GM19372 (cell line): ENCODE results near the gene CHORDC1.
A peak's percentile ranks its signal among the peaks of the same experiment; 100 is the strongest.
"Not testable (repeated sequence)": the region's sequence is repeated elsewhere in the genome, so short reads cannot be mapped to it uniquely, and the experiment has no call there.

ENCODE experiments used
- ATAC-seq: cut with Tn5 transposase; IDR thresholded peaks from one replicate; pipeline ENCODE4 v1.9.1; 2021; ENCODE audit warnings: mild to moderate bottlenecking, low read depth, moderate library complexity; ENCODE audit not compliant: unreplicated experiment

The CHORDC1 gene

DNA sequence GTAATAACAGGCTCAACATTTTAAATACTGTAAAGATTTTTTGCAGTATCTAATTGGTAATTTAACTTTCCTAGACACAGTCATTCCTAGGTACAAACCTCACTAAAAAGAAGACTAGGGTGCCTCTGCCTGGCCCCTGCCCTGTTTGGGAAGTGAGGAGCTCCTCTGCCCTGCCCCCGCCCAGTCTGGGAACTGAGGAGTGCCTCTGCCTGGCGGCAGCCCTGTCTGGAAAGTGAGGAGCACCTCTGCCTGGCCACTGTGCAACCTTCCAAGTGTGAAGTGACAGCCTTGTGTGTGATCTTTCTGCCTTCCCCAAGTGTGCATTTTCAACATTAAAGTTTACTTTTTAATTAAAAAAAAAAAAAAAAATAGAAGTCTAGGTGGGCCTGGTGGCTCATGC, 4.2 kb downstream of the CHORDC1 start:
- ATAC-seq: no peak

DNA sequence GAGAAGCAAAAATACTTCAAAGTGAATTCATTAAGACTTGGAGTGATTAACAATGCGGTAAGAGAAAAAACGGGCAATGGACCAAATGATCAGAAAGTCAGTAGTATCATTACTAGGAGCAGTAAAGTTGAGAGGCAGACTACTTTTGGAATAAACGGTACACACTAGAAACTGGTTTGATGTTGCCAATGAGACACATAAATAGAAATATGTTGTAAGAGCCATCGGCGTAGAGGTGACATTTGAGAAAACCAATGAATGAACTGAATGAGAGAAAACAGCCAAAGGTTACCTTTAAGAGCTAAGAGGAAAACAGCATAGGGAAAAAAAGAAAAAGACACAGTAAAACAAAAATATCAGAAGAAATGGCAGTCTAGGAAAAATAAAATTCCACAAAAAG, 6.2 kb downstream of the CHORDC1 start:
- no peak for ATAC-seq

- no peak for ATAC-seq
Measured at GRCh38 chr11:90213322-90213721, 9.5 kb downstream of the CHORDC1 start.

- ATAC-seq: no peak
Measured at GRCh38 chr11:90208857-90209256, 14.0 kb downstream of the CHORDC1 start.

GRCh38 chr11:90207992-90208391, 14.9 kb downstream of the CHORDC1 start:
- not testable (repeated sequence) for ATAC-seq

DNA sequence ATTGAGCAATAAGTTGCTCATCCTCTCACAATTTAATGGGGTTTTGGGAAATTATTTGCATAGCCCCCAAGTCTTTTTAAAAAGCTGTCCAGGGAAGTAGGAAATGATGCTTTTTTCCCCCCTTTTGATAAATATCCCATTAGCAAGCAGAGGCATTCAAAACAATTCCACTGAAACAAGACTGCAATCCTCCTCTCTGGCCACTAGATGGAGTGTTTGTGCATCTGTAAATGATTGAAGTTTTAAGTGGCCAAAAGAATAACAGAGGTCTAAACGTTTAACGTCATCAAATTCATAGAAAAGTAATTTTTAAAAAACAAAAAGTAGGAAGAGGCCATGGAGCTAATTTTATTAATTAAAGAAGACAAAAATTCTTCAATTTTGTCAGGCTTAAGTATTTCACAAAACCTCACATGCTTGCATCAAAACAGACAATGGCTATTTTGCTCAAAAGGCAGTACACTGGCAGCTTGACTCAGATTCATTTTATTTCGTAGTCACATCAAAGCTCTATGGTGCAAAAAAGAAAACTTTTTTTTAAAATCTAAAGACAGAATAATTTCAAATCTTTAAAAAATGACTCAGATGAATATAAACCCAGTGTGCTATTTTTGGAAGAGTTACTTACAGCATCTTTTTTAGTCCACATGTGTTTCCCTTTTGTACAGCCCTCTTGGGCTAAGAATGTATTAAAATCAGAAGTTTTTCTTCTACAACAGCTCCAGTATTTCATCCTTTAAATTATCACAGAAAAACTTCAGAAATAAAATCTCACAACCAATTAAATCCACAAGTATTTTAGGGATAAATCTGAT, 17.8 kb downstream of the CHORDC1 start:
- peak; percentile 86 for ATAC-seq

- no peak for ATAC-seq
Measured at GRCh38 chr11:90204407-90204806, 18.4 kb downstream of the CHORDC1 start.

GRCh38 chr11:90202342-90202741, 20.5 kb downstream of the CHORDC1 start:
- ATAC-seq: no peak

GRCh38 chr11:90197377-90197776, 25.5 kb downstream of the CHORDC1 start:
- ATAC-seq: no peak

DNA sequence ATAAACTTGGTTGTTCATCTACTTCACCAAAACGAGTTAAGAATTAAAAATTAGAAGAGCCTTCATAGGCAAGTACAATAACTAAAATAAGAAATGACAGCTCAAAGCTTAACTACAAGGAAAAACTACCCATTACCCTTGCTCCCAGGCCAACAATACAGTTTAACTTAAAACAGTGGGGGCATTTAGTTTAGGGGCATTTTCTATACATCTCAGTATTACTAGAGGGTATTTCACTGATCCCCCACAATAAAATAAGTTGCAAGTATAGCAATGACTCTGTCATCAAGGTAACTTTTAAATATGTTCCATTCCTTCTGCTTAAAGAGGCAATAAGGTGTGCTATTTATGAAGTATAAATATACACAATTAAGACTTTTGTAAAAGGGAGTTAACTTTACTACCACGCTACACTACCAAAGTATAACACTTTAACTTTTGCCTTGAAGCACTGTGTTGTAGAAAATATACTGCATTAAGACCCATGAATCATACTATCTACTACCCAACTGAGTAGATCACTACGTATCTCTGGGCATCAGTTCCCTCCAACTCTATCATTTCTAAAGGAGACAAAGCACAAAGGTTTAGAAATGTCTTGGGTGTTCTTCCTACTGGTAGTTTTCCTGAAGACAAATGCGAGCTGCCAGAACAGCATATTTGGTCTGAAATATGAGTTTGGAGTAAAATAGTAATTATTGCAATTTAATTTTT, 29.8 kb downstream of the CHORDC1 start:
- no peak for ATAC-seq

- ATAC-seq: no peak
Measured at GRCh38 chr11:90189011-90189410, 33.8 kb downstream of the CHORDC1 start.

DNA sequence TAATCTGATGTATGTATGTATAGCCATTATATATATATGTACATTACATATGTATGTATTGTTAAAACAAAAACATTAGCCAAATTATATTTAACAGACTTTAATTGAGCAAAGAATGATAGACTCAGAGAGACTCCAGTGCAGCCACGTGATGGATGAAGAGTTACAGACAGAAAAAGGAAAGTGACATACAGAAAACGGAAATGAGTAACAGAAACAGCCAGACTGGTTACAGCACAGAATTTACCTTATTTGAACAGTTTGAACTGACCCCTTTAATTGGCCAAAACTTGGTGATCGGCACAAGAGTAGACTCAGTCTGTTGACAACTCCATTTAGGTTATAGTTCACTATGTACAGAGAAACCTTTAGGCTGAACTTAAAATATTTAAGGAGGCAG, 35.0 kb downstream of the CHORDC1 start:
- no peak for ATAC-seq

DNA sequence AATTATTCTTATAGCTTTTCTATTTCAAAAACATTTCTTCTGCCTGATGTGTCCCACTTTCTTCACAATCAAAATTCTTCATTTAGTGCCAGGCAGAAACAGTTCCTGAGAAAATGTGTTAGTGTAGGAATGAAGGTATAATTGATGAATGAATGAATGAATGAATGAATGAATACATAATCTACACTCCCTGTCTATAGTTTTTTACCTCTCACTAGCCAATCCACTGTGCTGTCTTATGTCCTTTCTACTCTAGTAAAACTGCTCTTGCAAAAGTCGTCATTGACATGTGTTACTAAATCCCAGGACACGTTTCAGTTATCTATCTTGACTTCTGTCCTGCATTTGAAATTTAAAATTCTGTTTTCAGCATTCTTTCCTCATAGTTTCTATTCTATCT, 42.9 kb downstream of the CHORDC1 start:
- no peak for ATAC-seq

DNA sequence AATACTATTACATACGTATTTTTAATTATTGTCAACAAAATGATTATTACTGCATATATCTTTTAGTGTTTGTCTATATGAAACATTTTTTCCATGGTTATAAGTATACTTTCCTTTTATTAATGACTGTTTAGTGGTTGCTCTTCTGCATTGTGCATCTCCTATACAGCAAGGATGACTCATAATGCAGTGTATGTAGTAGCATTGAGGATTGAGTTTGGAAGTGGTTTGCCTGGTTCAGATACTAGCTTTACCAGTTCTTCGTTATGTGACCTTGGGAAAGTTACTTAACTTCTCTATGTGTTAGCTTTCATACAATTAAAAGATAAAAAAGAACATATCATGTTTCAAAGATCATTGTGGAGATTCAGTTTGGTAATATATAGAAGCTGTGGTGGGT, 44.1 kb downstream of the CHORDC1 start:
- no peak for ATAC-seq

DNA sequence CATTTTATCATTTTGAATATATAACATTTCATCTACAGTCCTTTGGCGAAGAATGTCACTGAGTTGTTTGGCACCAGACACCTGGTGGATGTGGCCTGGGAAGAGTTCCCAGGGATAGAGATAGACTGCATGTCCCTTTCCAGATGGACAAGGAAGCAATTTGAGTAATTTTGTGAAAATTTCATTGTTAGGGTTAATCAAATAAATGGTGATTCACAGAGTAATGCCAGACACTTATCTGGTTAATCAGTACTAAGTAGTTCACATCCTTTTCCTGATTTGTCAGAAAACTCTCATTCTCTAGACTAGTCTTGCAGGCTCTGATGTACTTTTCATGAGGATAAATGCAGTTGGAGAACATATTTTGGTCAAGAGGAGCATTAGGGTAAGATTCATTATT, 46.8 kb downstream of the CHORDC1 start:
- ATAC-seq: no peak

DNA sequence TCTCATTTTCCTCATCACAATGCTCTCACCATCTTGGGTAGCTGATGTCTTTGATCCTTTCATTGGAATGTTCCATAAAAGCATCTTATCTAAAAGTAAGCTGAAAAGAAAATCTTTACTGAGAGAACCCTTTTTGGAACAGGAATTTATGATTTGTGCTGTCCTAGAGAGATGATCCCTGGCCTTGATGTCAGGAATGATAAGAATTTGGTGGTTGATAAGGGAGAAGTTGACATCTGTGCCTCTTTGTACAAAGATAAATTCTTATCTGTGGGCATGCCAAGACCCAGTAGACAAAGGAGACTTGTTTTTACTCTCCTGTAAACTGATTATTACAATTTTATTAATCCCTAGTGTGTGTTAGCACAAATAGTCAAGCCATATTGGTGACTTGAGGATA, 51.5 kb downstream of the CHORDC1 start:
- no peak for ATAC-seq

- no peak for ATAC-seq
Measured at GRCh38 chr11:90168571-90168970, 54.3 kb downstream of the CHORDC1 start.

GRCh38 chr11:90167704-90168103, 55.1 kb downstream of the CHORDC1 start:
- ATAC-seq: not testable (repeated sequence)

GRCh38 chr11:90166982-90167573, 55.8 kb downstream of the CHORDC1 start:
- ATAC-seq: not testable (repeated sequence)
